A549 treated with AZD2906 at 1 μM for 4 hours (cell line): Measurements from ENCODE around the gene FBXO24. TPM values are rescaled to one million over a fixed set of nuclear protein-coding genes. Genes with fewer than 3 reads are reported as not detected.

ENCODE experiments used
- total RNA-seq: library from RNA; stranded (reverse); fragments of 200-300 nt; extraction: Qiagen RNA extraction; gene quantifications from 5 replicates; pipeline ENCODE4 v1.2.3, GENCODE V29; 2022

The FBXO24 gene, protein sequence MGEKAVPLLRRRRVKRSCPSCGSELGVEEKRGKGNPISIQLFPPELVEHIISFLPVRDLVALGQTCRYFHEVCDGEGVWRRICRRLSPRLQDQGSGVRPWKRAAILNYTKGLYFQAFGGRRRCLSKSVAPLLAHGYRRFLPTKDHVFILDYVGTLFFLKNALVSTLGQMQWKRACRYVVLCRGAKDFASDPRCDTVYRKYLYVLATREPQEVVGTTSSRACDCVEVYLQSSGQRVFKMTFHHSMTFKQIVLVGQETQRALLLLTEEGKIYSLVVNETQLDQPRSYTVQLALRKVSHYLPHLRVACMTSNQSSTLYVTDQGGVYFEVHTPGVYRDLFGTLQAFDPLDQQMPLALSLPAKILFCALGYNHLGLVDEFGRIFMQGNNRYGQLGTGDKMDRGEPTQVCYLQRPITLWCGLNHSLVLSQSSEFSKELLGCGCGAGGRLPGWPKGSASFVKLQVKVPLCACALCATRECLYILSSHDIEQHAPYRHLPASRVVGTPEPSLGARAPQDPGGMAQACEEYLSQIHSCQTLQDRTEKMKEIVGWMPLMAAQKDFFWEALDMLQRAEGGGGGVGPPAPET
- 0.22 to 0.35 TPM (median 0.24 TPM) in 5 replicates for total RNA-seq

GRCh38 chr7:100586266-100587025 lies at the start of gene FBXO24:
Gene FBXO24, plus strand, starts transcription at chr7:100586328. Its CDS starts 298 bp downstream, at chr7:100586626.

GRCh38 chr7:100538654-100539435 lies 47.3 kb upstream of the FBXO24 start, which contains the start of gene AGFG2:
Gene AGFG2, plus strand, starts transcription at chr7:100539203. Its CDS starts 144 bp downstream, at chr7:100539347.

DNA sequence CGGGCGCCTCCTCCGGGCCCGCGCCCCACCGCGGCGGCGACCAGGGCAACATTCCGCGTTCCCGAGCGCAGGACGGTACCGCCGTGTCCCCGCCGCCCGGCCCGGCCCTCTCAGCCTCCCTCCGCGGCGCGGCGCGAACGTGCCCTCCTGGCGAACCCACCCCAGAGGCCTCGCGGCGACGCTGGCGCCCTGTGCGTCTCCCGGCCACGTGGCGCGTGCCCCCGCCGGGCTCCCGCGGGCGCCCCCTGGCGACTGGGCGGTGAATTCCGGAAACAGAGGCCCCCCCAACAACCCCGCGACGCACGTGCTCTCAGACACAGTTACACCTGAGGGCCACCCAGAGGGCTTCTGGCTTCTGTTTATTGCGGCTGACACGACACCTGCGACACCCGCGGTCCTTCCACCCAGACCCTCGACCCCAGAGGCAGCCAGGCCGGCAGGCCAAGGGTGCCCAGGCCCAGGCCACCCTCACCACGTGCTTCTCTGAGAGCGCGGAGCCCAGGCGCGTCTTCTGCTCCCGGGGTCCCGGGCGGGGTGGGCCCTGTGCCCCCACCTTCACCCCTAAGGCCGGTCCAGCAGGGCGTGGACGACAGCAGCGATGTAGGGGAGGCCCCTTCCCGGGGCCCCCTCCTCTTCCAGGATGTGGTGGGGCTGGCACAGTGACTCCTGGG lies 12.3 kb upstream of the FBXO24 start, which contains the start of gene SAP25:
Gene SAP25 (minus strand): TSS at position 210 of the 671 bp plus-strand sequence. CDS start 158 bp downstream, at position 52.

GRCh38 chr7:100585511-100586265 lies 440 bp upstream of the FBXO24 start, which contains the start of gene LRCH4:
Gene LRCH4, minus strand, starts transcription at chr7:100586129. Its CDS starts 29 bp downstream, at chr7:100586100.

GRCh38 chr7:100611983-100612729 lies 26.0 kb downstream of the FBXO24 start, which contains the start of gene MOSPD3:
Gene MOSPD3, plus strand, starts transcription at chr7:100612540. Its CDS starts 252 bp downstream, at chr7:100612792.

DNA sequence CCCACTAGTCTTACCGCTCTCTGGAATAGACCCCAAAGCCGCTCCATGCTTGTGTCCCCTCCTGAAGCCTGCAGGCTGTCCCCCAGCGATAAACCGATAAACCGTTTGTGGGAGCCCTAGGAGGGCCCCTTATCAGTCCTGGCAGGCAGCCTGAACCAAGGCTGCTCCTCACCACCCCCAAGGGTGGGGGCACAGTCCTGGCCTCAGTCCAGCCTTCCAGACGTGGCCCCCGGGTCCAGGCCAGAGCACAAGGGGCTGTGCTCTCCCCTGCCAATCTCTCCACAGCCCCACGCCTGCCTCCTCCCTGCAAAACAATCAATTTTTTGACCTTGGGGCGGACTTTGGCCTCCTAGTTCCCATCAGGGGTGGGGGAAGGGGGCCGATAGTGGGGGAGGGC lies 55.3 kb downstream of the FBXO24 start, which contains the start of gene TFR2:
Gene TFR2 (minus strand): TSS at position 90 of the 397 bp plus-strand sequence. CDS start 43 bp downstream, at position 47.

Other genes with a start within 250 kb of the FBXO24 start
- gene PILRB, start 228.2 kb upstream of the FBXO24 start, total RNA-seq, result 16.8 to 31.3 TPM (median 26.6 TPM) in 5 replicates
- 2.6 to 5.1 TPM (median 4.1 TPM) in 5 replicates for gene PILRA, start 212.8 kb upstream of the FBXO24 start, total RNA-seq
- gene ZCWPW1, start 157.6 kb upstream of the FBXO24 start, total RNA-seq, result 1.1 to 1.9 TPM (median 1.5 TPM) in 5 replicates
- 41.0 to 47.9 TPM (median 44.5 TPM) in 5 replicates for gene MEPCE, start 156.5 kb upstream of the FBXO24 start, total RNA-seq
- gene PPP1R35, start 149.8 kb upstream of the FBXO24 start, total RNA-seq, result 33.0 to 51.8 TPM (median 48.4 TPM) in 5 replicates
- gene SPACDR, start 122.1 kb upstream of the FBXO24 start, total RNA-seq, result 0.77 to 0.92 TPM (median 0.85 TPM) in 5 replicates
- gene TSC22D4, start 107.1 kb upstream of the FBXO24 start, total RNA-seq, result 54.7 to 73.7 TPM (median 65.5 TPM) in 5 replicates
- 4.1 to 7.9 TPM (median 6.7 TPM) in 5 replicates for gene NYAP1, start 102.4 kb upstream of the FBXO24 start, total RNA-seq
- gene AGFG2, start 47.1 kb upstream of the FBXO24 start, total RNA-seq, result 41.5 to 62.8 TPM (median 57.6 TPM) in 5 replicates
- gene SAP25, start 12.4 kb upstream of the FBXO24 start, total RNA-seq, result 0.15 to 0.47 TPM (median 0.25 TPM) in 5 replicates
- 12.5 to 18.8 TPM (median 16.2 TPM) in 5 replicates for gene LRCH4, start 199 bp upstream of the FBXO24 start, total RNA-seq
- 6.8 to 10.3 TPM (median 10.0 TPM) in 5 replicates for gene PCOLCE, start 16.0 kb downstream of the FBXO24 start, total RNA-seq
- 16.3 to 22.9 TPM (median 21.2 TPM) in 5 replicates for gene MOSPD3, start 26.2 kb downstream of the FBXO24 start, total RNA-seq
- gene TFR2, start 55.2 kb downstream of the FBXO24 start, total RNA-seq, result 2.1 to 2.8 TPM (median 2.5 TPM) in 5 replicates
- gene ACTL6B, start 70.1 kb downstream of the FBXO24 start, total RNA-seq, result not detected in 5 replicates
- gene GNB2, start 87.4 kb downstream of the FBXO24 start, total RNA-seq, result 181 to 270 TPM (median 268 TPM) in 5 replicates
- 12.5 to 20.6 TPM (median 17.5 TPM) in 5 replicates for gene GIGYF1, start 107.9 kb downstream of the FBXO24 start, total RNA-seq
- gene POP7, start 119.8 kb downstream of the FBXO24 start, total RNA-seq, result 68.5 to 93.3 TPM (median 89.6 TPM) in 5 replicates
- 0.09 TPM in 1 of 5 replicates, not detected in the others for gene EPO, start 134.1 kb downstream of the FBXO24 start, total RNA-seq
- not detected in 5 replicates for gene ZAN, start 147.3 kb downstream of the FBXO24 start, total RNA-seq
- gene EPHB4, start 241.2 kb downstream of the FBXO24 start, total RNA-seq, result 38.4 to 43.1 TPM (median 40.6 TPM) in 5 replicates